Activated T-cell treated with anti-CD3 and anti-CD28 coated beads, Interleukin-2, amount 50 U/mL, for 1 hour (primary cell): ENCODE data around the gene PAQR3.
"Not testable (repeated sequence)": the region's sequence is repeated elsewhere in the genome, so short reads cannot be mapped to it uniquely, and the experiment has no call there.

Experiments
- DNase-seq: peaks from one replicate; pipeline ENCODE4 v3.0.0-alpha.2; 2020

The PAQR3 gene

GRCh38 chr4:78923464-78924312 lies 15.6 kb downstream of the PAQR3 start:
- DNase-seq: no peak

GRCh38 chr4:78922207-78922606 lies 17.0 kb downstream of the PAQR3 start:
- no peak for DNase-seq

- DNase-seq: no peak
These were observed 28.6 kb downstream of the PAQR3 start for GRCh38 chr4:78910612-78911011.

GRCh38 chr4:78908974-78909373 lies 30.3 kb downstream of the PAQR3 start:
- not testable (repeated sequence) for DNase-seq

- DNase-seq: no peak
These were observed 31.6 kb downstream of the PAQR3 start for GRCh38 chr4:78907638-78908037.

- no peak for DNase-seq
These were observed 35.1 kb downstream of the PAQR3 start for GRCh38 chr4:78904143-78904542.

GRCh38 chr4:78902298-78902697 lies 36.9 kb downstream of the PAQR3 start:
- no peak for DNase-seq

GRCh38 chr4:78901882-78902281 lies 37.4 kb downstream of the PAQR3 start:
- DNase-seq: no peak

- DNase-seq: no peak
These were observed 39.9 kb downstream of the PAQR3 start for GRCh38 chr4:78899302-78899701.

- no peak for DNase-seq
These were observed 49.3 kb downstream of the PAQR3 start for GRCh38 chr4:78889955-78890354.

GRCh38 chr4:78885598-78885997 lies 53.6 kb downstream of the PAQR3 start:
- no peak for DNase-seq

GRCh38 chr4:78880874-78881492 lies 58.3 kb downstream of the PAQR3 start:
- DNase-seq: no peak

GRCh38 chr4:78878031-78878430 lies 61.2 kb downstream of the PAQR3 start:
- DNase-seq: no peak

- DNase-seq: no peak
These were observed 62.5 kb downstream of the PAQR3 start for GRCh38 chr4:78876568-78877320.

GRCh38 chr4:78870056-78870455 lies 69.2 kb downstream of the PAQR3 start:
- DNase-seq: no peak

GRCh38 chr4:78868712-78869111 lies 70.5 kb downstream of the PAQR3 start:
- DNase-seq: not testable (repeated sequence)

GRCh38 chr4:78865451-78865850 lies 73.8 kb downstream of the PAQR3 start:
- no peak for DNase-seq

- DNase-seq: no peak
These were observed 74.7 kb downstream of the PAQR3 start for GRCh38 chr4:78864405-78865024.

- no peak for DNase-seq
These were observed 75.2 kb downstream of the PAQR3 start for GRCh38 chr4:78863991-78864390.

- no peak for DNase-seq
These were observed 75.9 kb downstream of the PAQR3 start for GRCh38 chr4:78863254-78863869.

- no peak for DNase-seq
These were observed 76.9 kb downstream of the PAQR3 start for GRCh38 chr4:78862314-78862737.
